ENCODE data around the gene SH3PXD2B.

GRCh38 chr5:172437445-172438318 is 16.6 kb downstream of the SH3PXD2B start:
- TF ChIP-seq POLR2A (IDR thresholded peaks at IDR 0.05; ENCODE audit: low read depth, low read length) (no peak), POLR2AphosphoS5 (IDR thresholded peaks at IDR 0.05; ENCODE audit: low read depth, low read length) (no peak)

All from GM12892 (cell line).